ENCODE results near the gene CABP4.
A peak's percentile ranks its signal among the peaks of the same experiment; 100 is the strongest.

CABP4 gene

GRCh38 chr11:67507242-67507863 lies 52.2 kb downstream of the CABP4 start:
- no peak for DNase-seq (ENCODE audit: low read depth in 1 of 2, low spot score in 1 of 2)

GRCh38 chr11:67507864-67508485 lies 52.8 kb downstream of the CABP4 start, which contains the start of gene CDK2AP2:
CDK2AP2 (minus strand) TSS chr11:67508162; CDS start chr11:67508082, 80 bp downstream.
- peak; percentile 91 to 97 for DNase-seq (ENCODE audit: low read depth in 1 of 2, low spot score in 1 of 2)

DNA sequence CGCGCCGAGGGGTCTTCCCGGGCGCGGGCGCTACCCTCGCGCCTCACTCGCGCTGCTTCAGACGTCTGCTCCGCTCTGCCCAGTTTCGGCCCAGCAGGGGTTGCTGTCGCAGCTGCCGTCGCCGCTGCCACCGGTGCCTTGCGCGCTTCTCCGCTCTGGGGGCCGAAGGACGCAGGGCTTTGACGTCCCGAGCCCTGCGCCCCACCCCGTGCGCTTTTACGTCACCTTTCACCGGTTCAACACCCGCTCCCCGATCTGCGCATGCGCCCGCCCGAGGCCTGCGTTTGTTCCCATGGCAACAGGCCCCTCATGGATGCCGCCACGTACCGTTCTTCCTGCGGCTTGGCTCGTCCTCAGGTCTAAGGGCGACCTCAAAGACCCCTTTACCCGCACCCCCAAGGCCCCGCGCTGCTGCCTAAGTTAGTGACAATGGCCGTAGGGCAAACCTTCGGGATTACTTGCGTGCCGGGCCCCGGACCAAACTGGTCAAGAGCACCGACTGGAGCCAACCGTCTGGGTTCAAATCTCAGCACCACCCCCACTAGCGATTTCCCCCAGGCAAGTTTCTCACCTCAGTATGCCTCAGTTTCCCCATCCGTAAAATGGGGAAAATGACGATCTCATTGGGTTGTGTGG lies 53.5 kb downstream of the CABP4 start:
- peak; percentile 97 to 99 for DNase-seq (ENCODE audit: low read depth in 1 of 2, low spot score in 1 of 2)

DNA sequence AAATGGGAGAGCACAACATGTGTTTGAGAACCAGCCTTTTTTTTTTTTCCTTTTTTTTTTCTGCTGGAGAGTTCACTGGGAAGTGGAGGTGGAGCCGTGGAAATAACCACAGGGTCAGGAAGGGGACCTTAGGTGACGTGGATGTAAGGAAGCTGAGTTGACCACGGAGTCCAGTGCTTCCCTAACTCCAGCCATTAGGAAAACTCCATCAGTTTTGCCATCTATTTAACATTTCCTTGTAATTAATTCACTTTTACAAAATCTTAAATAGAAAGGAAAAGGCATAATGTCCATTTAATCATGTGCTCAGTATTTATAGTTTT lies 54.8 kb downstream of the CABP4 start:
- no peak for DNase-seq (ENCODE audit: low read depth in 1 of 2, low spot score in 1 of 2)
